Gastrocnemius medialis (tissue), 4 donors: Measurements from ENCODE around the gene DLL4. TPM values are rescaled to one million over a fixed set of nuclear protein-coding genes. Genes with fewer than 3 reads are reported as not detected.
A peak's percentile ranks its signal among the peaks of the same experiment; 100 is the strongest.

Experiments
- ATAC-seq, 2 donors: fragments of 150-250 bp; one replicate each; pipeline ENCODE4 v1.9.1; 2016
- DNase-seq, 2 donors: peaks; one replicate each; pipeline ENCODE4 v3.0.0-alpha.2; 2019
- H3K27ac ChIP-seq, 4 donors: fragments of 200-600 bp; sonication (generic); 1 replicate in 1 of 4; 2 replicates in 3 of 4; pipeline ENCODE4 v1.5.1; 2016 to 2018; ENCODE audit warnings: mild to moderate bottlenecking in 2 of 4, moderate library complexity in 1 of 4
- H3K27me3 ChIP-seq, 3 donors: fragments of 200-600 bp; sonication (generic) in 2 of 3; 1 replicate in 1 of 3; 2 replicates in 2 of 3; pipeline versions ENCODE4 v1.5.1 to v1.6.0; 2016 to 2019; ENCODE audit warnings: mild to moderate bottlenecking in 1 of 3, moderate library complexity in 1 of 3
- H3K36me3 ChIP-seq, 2 donors: fragments of 200-600 bp; sonication (generic) in 1 of 2; one replicate each; pipeline ENCODE4 v1.5.1; 2017 to 2018
- H3K4me1 ChIP-seq, 2 donors: fragments of 200-600 bp; sonication (generic) in 1 of 2; one replicate each; pipeline ENCODE4 v1.5.1; 2016 to 2017; ENCODE audit warnings: mild to moderate bottlenecking in 2 of 2
- H3K4me3 ChIP-seq, 4 donors: fragments of 200-600 bp; sonication (generic) in 3 of 4; 1 replicate in 1 of 4; 2 replicates in 3 of 4; pipeline ENCODE4 v1.5.1; 2016 to 2019; ENCODE audit warnings: mild to moderate bottlenecking in 2 of 4
- H3K9me3 ChIP-seq, 3 donors: fragments of 200-600 bp; sonication (generic) in 2 of 3; 1 replicate in 1 of 3; 2 replicates in 2 of 3; pipeline ENCODE4 v1.5.1; 2016 to 2019
- POLR2A ChIP-seq, 2 donors: fragments of 450-650 bp; IDR thresholded peaks; one replicate each; pipeline ENCODE4 v1.6.1; 2017; ENCODE audit warnings: antibody characterized with exemption in 2 of 2, mild to moderate bottlenecking in 2 of 2, moderate library complexity in 2 of 2
- in situ Hi-C, 4 donors: fragments of 200-750 bp; cut with MboI; loops; one replicate each; pipeline versions ENCODE4 v1.15.0 to v1.8.0; 2017; ENCODE audit warnings: low sequenced_read_pairs in 4 of 4
- intact Hi-C: fragments of 100-400 bp; cut with DNase I; formaldehyde crosslinking; loops from one replicate; pipeline ENCODE4 v1.15.1; 2023; ENCODE audit warnings: low total_unique reads
- total RNA-seq, 4 donors: library from RNA; depleted of rRNA; stranded (reverse); fragments of >200 nt; gene quantifications; one replicate each; pipeline versions ENCODE4 v1.1.0 to v1.2.3, GENCODE V29; 2016
- TF ChIP-seq, protein P1 (sequence below), 5 experiments: fragments of 450-650 bp in 3 of 5; fragments of 200-600 bp in 2 of 5; sonication (generic) in 2 of 5; IDR thresholded peaks in 4 of 5; conservative IDR thresholded peaks in 1 of 5; 1 replicate in 4 of 5; 2 replicates in 1 of 5; pipeline ENCODE4 v1.5.1; 2016 to 2019; ENCODE audit warnings: antibody characterized with exemption in 5 of 5, mild to moderate bottlenecking in 3 of 5, moderate library complexity in 3 of 5

DLL4 gene
- total RNA-seq, 4 donors from 2014 or later, result 5.9 to 15.7 (median 8.9) TPM

DNA sequence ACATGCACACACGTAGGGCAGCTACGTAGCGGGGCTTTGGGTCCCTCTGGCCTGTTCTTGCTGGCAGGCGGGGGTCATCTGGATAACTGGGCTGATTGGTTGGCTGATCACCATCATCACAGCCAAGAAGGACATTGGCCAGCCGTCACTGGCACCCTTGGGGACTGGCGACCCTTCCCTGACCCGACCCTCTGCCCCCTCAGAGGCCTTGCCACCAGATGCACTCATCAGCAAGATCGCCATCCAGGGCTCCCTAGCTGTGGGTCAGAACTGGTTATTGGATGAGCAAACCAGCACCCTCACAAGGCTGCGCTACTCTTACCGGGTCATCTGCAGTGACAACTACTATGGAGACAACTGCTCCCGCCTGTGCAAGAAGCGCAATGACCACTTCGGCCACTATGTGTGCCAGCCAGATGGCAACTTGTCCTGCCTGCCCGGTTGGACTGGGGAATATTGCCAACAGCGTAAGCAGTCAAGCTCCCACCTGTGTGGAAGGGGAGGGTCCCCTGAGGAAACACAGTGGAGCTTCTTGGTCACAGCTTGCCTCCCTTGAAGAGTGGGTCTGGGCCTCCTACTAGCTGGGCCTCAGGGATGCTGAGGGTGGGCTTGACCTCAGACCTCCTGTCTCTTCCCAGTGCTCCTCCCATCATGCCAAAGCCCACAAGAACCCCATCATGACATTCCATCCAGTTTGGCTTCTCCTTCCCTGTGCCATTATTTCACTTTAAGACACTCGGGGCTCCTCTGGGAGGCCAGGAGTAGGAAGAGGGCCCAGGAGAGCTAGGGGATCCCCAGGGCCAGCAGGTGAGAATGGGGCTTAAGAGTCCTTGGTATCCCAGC, 2.4 kb downstream of the DLL4 start:
- no peaks in the 10 kb centered on the region for H3K36me3 ChIP-seq
- in situ Hi-C loops, result no loop called here
- intact Hi-C loops, result no loop called here
- TF ChIP-seq, protein P1, sequence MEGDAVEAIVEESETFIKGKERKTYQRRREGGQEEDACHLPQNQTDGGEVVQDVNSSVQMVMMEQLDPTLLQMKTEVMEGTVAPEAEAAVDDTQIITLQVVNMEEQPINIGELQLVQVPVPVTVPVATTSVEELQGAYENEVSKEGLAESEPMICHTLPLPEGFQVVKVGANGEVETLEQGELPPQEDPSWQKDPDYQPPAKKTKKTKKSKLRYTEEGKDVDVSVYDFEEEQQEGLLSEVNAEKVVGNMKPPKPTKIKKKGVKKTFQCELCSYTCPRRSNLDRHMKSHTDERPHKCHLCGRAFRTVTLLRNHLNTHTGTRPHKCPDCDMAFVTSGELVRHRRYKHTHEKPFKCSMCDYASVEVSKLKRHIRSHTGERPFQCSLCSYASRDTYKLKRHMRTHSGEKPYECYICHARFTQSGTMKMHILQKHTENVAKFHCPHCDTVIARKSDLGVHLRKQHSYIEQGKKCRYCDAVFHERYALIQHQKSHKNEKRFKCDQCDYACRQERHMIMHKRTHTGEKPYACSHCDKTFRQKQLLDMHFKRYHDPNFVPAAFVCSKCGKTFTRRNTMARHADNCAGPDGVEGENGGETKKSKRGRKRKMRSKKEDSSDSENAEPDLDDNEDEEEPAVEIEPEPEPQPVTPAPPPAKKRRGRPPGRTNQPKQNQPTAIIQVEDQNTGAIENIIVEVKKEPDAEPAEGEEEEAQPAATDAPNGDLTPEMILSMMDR (IDR thresholded peaks at IDR 0.05 in 4 of 5, conservative IDR thresholded peaks at IDR 0.05 in 1 of 5), result no peak
- no peak for TF ChIP-seq POLR2A (IDR thresholded peaks at IDR 0.05)
- peak overlapping the region; percentile 56 to 76 (median 65) for H3K4me3 ChIP-seq
- H3K27ac ChIP-seq, result peak overlapping the region; percentile 37 to 76 (median 72)
- H3K9me3 ChIP-seq, result no peaks in the 10 kb centered on the region
- H3K27me3 ChIP-seq, result peaks cover 52 to 58% (median 57%) of the 10 kb centered on the region in 3 donors
- H3K4me1 ChIP-seq, result peaks cover 41 to 48% of the 10 kb centered on the region in 2 donors
- ATAC-seq, result no peak
- DNase-seq, result no peak

DNA sequence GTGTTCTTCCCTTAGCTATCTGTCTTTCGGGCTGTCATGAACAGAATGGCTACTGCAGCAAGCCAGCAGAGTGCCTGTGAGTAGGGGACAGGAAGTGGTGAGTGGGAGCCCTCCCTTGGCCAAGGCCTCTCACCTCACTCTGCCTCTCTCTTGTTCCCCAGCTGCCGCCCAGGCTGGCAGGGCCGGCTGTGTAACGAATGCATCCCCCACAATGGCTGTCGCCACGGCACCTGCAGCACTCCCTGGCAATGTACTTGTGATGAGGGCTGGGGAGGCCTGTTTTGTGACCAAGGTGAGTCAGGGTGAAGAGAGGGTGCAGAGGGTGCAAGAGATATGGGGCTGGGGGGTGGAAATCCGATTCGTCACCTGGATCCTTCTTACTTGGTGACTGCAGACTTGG, 3.0 kb downstream of the DLL4 start:
- Histone ChIP-seq H3K9me3 (no peaks in the 10 kb centered on the region), H3K27ac (peak overlapping the region in 3 of 4 donors; percentile 70 to 76 (median 74)), H3K36me3 (no peaks in the 10 kb centered on the region), H3K4me3 (peak overlapping the region; percentile 56 to 76 (median 65)), H3K27me3 (peaks cover 46 to 52% (median 51%) of the 10 kb centered on the region in 3 donors), H3K4me1 (peaks cover 45 to 48% of the 10 kb centered on the region in 2 donors)
- DNase-seq, result no peak
- TF ChIP-seq, protein P1 (IDR thresholded peaks at IDR 0.05 in 4 of 5, conservative IDR thresholded peaks at IDR 0.05 in 1 of 5), result no peak
- TF ChIP-seq POLR2A (IDR thresholded peaks at IDR 0.05), result no peak
- no peak for ATAC-seq
- in situ Hi-C loops (no loop called here), intact Hi-C loops (no loop called here)

DNA sequence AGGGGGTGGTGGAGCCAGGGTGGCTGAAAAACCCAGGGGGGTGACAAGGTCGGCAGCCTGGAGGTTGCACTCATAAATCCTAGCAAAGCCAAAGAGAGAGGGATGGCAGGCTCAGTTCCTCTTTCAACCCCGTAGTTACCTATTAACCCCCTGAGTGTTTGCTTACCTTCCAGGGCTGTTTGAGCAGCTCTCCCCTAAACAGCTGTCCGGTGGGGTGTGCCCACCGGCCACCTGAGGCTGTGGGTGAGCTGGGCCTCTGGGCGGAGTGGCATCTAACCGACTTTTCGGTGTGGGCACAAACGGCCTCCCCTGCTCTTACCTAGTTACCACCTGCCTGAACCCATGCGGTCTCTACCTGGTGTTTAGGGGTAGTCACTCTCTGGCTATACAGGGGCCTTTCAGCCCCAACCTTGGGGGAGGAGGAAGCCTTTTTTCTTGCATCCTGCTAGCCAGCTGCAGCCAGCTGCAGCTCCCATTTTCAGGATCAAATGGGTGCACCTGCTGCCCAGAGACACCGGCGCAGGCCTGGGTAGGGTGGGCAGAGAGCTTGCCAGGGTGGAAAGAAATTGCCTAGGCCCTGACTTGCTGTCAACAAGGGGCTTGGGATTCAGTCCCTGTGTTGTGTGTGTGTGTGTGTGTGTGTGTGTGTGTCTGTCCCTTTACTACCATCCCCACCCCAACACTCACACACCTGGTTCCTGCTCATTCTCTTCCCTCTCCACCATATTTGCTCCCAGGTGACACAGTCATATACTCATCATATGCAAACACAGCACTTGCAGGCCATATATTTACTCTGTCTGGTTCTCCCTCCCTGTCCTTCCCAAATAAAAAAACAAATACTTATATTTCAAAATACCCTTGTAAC, 3.7 kb downstream of the DLL4 start:
- TF ChIP-seq POLR2A (IDR thresholded peaks at IDR 0.05), result no peak
- TF ChIP-seq, protein P1 (IDR thresholded peaks at IDR 0.05 in 4 of 5, conservative IDR thresholded peaks at IDR 0.05 in 1 of 5), result no peak
- no peak for DNase-seq
- H3K27me3 ChIP-seq, result peaks cover 40 to 45% (median 43%) of the 10 kb centered on the region in 3 donors

DNA sequence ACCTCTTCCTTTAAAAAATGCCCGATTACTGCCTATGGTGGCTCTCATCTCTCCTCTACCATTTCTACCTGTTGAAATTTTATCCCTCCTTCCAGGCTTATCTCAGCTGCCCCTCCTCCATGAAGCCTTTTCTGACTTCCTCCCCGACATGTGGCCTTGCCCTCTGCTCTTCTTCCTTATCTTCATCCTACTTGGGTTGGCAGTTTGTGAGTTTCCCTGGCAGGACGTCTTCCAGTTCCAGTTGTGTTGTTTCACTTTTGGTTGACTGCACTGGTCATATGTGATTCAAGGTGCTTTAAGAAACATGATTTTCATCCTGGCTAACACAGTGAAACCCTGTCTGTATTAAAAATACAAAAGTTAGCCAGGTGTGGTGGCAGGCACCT, 4.4 kb downstream of the DLL4 start:
- intact Hi-C loops (no loop called here), in situ Hi-C loops (no loop called here)
- Histone ChIP-seq H3K27ac (peak overlapping the region in 3 of 4 donors; percentile 5 to 76 (median 74)), H3K36me3 (no peaks in the 10 kb centered on the region), H3K9me3 (no peaks in the 10 kb centered on the region), H3K27me3 (peaks cover 34 to 38% (median 37%) of the 10 kb centered on the region in 3 donors), H3K4me3 (no peak overlapping the region), H3K4me1 (peaks cover 47 to 48% of the 10 kb centered on the region in 2 donors)
- no peak for TF ChIP-seq POLR2A (IDR thresholded peaks at IDR 0.05)
- TF ChIP-seq, protein P1 (IDR thresholded peaks at IDR 0.05 in 4 of 5, conservative IDR thresholded peaks at IDR 0.05 in 1 of 5), result no peak
- DNase-seq, result no peak
- ATAC-seq, result no peak

More for the DNA sequence above, 3.7 kb downstream of the DLL4 start:
- Histone ChIP-seq H3K4me1 (peaks cover 48% of the 10 kb centered on the region in 2 donors), H3K9me3 (no peaks in the 10 kb centered on the region), H3K4me3 (peak overlapping the region in 3 of 4 donors; percentile 56 to 76 (median 70)), H3K27ac (peak overlapping the region in 3 of 4 donors; percentile 70 to 76 (median 74)), H3K36me3 (no peaks in the 10 kb centered on the region)
- in situ Hi-C loops, result no loop called here
- intact Hi-C loops, result no loop called here
- ATAC-seq, result no peak
